GM19372 (cell line): ENCODE results near the gene MCRIP2.
A peak's percentile ranks its signal among the peaks of the same experiment; 100 is the strongest.

Source experiments
- ATAC-seq: cut with Tn5 transposase; IDR thresholded peaks from one replicate; pipeline ENCODE4 v1.9.1; 2021; ENCODE audit warnings: mild to moderate bottlenecking, low read depth, moderate library complexity; ENCODE audit not compliant: unreplicated experiment

MCRIP2 gene

DNA sequence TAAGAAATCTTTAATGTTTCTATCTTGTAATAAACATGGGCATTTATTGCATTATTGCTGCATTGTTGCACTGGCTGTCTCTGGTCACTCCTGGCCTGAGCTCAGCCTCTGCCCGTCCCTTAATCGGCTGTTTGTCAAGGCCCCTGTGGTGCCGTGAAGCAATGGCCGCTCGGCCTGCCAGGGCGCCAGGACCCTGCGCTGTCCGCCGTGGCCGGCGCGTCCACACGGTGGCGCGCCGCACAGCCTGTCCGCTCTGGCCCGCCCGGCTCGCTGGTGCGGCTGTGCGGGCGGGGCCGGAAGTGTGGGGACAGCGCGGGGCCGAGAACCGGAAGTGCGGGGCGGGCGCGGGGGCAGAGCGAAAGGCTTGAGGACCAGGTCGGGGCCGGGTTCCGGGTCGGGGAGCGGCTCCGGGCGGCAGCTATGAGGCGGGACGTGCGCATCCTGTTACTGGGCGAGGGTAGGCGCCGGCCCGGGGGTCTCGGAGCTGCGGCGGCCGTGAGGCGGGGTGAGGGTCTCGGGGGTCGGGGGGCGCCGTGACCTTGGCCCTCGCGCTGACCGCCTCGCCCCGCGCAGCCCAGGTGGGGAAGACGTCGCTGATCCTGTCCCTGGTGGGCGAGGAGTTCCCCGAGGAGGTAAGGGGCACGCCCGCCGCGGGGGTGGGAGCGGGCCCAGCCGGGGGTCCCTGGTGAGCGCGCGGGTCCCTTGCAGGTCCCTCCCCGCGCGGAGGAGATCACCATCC is 26.3 kb downstream of the MCRIP2 start, which contains the start of gene RHOT2:
RHOT2 (plus strand) TSS at position 353 of the 739 bp plus-strand sequence; CDS start at position 421, 68 bp downstream.
- peak; percentile 93 for ATAC-seq

DNA sequence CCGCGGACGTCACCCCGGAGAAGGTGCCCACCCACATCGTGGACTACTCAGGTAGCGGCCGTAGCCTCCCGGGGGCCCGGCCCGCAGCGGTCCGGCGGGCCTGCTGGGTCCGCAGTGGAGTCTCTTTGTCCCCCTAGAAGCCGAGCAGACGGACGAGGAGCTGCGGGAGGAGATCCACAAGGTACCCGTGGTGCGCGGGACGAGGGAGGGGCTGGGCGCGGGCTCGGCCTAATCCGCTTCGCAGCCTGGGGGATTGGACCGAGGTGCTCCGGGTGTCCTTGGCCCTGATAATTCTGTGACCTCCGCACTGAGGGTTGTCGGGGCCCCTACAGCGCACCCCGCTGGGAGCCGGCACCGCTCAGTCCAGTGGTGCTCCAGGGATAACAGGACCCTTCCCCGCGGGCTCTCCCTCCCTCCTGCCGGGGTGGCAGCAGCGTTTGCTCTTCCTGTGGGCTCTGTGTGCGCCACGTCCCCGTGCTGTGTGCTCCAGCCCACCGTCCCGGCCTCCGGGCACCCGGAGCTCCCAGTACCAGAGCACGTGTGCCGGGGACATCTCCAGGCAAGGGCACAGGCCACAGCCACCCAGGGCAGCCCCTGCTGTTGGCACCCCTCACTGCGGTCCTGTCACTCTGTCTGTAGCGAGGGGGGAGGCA is 27.0 kb downstream of the MCRIP2 start:
- ATAC-seq = peak; percentile 8

DNA sequence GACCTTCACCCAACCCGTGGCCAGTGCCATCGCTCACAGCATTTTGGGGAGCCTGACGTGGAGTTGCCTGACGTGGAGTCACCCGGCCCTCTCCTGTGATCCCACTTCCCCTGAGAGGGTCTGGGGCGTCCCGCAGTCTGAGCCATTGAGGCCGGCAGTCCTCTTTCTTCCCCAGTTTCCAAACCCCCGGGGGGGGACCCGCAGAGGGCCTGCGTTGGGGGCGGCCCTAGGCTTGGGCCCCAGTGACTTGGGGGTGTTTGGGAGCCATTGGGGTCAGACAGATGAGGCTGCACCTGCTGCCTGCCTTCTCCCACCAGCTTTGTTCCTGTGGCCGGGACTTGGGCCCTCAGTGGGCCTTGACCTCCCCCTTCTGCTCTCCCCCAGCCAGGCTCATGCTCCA is 28.0 kb downstream of the MCRIP2 start:
- ATAC-seq = no peak

DNA sequence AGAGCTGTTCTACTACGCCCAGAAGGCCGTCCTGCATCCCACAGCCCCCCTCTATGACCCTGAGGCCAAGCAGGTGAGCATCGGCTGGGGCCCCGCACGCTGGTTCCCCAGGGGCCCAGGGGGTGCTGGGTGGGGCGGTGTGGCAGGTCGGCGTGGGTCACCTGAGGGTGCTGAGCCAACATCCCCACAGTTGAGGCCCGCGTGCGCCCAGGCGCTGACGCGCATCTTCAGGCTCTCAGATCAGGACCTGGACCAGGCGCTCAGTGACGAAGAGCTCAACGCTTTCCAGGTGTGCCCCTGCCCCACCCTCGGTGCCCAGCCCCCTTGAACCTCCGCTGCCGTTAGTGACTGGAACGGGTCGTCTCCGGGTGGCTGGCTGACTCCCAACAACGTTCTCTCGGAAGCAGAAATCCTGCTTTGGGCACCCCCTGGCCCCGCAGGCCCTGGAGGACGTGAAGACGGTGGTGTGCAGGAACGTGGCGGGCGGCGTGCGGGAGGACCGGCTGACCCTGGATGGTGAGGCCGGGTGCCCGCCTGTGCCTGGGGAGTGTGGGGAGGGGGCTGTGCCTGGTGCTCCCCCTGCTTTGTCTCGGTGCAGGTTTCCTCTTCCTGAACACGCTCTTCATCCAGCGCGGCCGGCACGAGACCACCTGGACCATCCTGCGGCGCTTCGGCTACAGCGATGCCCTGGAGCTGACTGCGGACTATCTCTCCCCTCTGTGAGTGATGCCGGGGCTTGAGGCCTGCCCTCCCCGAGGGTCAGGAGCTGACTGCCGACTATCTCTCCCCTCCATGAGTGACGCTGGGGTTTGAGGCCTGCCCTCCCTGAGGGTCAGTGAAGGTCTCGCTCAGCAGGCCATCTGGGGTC is 29.1 kb downstream of the MCRIP2 start:
- ATAC-seq = no peak

DNA sequence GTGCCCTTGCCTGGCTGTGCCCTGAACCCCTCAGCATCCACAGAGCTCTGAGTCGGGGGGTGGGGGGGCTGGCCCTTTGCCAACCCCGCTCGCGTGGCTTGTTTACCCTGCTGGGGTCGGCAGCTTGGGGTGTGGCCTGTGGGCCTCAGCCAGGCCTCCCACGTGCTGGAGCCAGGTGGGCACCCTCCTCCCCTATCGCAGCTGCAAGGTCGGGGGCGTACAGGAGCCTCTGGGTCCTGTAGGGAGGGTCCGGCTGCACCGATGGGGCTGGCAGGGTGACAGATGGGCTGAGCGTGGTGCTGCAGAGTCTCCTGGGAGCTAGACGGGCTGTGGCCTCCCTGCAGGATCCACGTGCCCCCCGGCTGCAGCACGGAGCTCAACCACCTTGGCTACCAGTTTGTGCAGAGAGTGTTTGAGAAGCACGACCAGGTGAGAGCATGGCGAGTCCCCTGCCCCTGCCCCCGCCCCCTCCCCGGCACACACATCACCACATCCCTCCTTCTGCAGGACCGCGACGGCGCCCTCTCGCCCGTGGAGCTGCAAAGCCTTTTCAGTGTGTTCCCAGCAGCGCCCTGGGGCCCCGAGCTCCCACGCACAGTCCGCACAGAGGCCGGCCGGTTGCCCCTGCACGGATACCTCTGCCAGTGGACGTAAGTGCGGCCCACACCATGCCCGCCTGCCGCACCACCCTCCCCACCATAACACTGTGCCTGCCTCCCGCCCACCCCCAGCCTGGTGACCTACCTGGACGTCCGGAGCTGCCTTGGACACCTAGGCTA is 29.9 kb downstream of the MCRIP2 start:
- no peak for ATAC-seq

DNA sequence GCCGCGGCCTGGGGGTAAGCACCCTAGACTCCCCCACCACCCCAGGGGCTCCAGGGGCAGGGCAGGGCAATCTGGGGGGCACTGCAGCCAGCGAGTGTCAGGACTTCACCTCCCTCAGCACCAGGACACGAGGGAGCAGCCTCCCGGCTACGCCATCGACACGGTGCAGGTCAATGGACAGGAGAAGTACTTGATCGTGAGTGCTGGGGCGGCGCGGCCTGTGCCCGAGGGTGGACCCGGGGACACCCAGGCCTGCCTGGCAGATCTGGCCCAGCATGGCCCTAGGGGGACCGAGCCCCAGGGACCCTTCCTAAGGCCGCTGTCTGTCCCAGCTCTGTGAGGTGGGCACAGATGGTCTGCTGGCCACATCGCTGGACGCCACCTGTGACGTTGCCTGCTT is 30.7 kb downstream of the MCRIP2 start:
- no peak for ATAC-seq

DNA sequence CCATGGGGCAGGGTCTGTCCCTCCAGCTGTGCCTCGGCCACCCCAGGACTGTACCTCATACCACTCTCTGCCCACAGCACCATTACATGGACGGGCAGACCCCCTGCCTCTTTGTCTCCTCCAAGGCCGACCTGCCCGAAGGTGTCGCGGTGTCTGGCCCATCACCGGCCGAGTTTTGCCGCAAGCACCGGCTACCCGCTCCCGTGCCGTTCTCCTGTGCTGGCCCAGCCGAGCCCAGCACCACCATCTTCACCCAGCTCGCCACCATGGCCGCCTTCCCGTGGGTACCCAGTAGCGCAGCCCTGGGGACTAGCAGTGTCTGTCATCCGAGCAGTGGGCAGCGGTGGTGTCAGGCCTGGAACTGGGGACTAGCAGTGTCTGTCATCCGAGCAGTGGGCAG is 31.2 kb downstream of the MCRIP2 start:
- no peak for ATAC-seq

DNA sequence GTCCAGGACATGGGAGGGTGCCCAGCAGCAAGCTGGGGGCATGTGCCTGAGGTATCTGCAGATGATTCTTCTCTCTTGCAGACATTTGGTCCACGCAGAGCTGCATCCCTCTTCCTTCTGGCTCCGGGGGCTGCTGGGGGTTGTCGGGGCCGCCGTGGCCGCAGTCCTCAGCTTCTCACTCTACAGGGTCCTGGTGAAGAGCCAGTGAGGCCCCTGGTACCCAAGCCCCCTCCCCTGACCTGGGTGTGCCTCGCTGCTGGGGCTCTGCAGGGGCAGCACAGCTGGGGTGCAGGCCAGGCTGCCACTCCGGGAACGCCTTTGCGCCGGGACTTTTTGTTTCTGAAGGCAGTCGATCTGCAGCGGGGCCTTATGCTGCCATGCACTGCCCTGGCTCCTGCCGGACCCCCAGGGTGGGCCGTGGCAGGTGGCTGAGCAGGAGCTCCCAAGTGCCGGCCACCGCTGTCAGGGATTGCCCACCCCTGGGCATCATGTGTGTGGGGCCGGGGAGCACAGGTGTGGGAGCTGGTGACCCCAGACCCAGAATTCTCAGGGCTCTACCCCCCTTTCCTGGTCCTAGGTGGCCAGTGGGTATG is 31.9 kb downstream of the MCRIP2 start:
- ATAC-seq = no peak

DNA sequence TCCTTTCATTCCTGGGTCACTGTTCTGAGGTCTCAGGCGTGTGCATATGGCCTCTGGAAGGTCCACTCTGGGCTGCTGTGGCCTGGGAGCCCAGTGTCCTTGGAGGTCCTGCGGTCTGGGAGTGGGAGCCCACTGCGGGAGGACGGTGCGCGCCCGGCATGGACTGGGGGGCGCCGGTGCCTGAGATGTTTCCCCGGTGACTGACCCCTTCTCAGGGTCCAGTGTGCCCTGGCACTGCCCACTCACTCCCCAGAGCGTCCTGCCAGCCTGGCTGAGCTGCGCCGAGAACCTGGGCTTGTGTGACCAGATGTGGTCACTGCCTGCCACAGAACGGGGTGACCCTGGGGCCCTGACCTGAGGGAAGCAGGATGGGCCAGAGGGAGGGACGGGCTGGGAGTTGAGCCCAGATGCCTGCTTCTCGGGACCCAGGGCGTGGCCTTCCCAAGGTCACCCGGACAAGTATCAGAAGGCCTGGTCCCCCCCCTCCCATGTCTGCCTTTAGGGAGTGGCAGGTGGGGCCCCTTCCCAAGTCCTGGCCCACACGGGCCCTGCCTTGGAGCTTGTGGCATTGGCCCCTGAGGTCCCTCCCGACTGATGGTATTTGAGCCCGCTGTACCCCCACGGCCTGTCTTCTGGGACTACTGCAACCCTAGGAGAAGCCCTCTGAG is 32.7 kb downstream of the MCRIP2 start:
- ATAC-seq = no peak

DNA sequence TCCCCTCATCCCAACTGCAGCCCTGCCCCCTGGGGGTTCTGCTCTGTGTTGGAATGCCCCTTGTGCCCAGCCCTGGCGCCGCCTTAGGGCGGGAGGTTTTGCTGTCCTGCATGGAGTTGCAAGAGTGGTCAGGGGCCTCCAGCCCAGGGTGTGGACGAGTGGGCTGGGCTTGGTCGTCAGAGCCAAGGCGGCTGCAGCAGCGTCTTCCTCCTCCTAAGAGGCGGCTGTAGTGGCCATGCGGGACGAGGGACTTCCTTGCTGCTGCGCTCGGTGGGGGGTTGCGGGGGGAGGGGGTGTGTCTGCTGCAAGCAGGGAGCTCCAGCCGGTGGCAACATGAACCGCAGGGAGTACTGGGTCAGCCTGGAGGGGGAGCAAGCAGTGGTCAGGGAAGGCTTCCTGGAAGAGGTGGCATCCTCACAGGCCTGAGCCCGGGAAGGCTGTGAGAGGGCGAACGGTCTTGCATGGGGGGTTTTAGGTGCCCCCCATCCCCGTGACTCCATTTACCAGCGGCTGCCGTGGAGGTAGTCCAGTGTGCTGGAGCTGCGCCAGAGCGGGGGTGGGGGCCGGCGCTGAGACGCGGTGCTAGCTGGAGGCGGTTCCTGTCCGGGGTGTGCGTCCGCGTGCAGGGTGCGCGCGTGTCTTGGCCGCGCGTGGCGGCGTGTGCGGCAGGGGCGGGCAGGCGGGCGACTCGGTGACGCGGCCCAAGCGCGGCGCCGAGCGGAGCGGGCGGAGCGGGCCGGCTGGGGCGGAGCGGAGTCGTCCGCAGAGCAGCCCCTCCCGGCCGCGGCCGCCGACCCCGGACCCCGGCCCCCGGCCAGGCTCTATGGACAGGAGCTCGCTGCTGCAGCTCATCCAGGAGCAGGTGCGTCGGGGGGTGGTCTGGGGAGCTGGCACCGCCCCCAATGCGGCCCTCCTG is 33.6 kb downstream of the MCRIP2 start, which contains the start of gene RHBDL1:
RHBDL1 (plus strand) TSS at position 704 of the 916 bp plus-strand sequence; CDS start at position 824, 120 bp downstream.
- no peak for ATAC-seq

DNA sequence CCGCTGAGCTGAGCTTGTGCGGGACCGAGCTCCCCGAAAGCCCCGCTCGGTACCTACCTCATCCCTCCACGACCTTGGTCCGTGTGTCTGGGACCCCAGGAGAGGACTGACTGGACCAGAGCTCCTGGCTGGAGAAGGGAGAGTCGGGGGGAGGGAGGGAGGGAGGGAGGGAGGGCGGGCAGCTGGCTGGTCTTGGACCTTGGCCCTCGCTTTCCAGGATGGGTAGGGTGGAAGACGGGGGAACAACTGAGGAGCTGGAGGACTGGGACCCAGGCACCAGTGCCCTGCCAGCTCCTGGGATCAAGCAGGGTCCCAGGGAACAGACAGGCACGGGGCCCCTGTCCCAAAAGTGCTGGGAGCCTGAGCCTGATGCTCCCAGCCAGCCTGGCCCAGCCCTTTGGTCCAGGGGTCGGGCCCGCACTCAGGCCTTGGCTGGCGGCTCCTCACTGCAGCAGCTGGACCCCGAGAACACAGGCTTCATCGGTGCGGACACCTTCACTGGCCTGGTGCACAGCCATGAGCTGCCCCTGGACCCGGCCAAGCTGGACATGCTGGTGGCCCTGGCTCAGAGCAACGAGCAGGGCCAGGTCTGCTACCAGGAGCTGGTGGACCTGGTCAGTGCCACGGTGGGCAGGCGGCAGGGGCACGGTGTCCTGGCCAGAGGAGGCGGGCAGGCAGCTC is 34.4 kb downstream of the MCRIP2 start:
- no peak for ATAC-seq

DNA sequence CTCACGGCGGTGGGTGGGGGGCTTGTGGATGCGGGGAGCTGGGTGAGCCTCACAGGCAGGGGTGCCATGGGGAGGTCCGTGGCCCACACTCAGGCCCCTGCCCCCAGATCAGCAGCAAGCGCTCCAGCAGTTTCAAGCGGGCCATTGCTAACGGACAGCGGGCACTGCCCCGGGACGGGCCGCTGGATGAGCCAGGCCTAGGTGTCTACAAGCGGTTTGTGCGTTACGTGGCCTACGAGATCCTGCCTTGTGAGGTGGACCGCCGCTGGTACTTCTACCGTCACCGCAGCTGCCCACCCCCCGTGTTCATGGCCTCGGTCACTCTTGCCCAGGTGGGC is 34.9 kb downstream of the MCRIP2 start:
- no peak for ATAC-seq

DNA sequence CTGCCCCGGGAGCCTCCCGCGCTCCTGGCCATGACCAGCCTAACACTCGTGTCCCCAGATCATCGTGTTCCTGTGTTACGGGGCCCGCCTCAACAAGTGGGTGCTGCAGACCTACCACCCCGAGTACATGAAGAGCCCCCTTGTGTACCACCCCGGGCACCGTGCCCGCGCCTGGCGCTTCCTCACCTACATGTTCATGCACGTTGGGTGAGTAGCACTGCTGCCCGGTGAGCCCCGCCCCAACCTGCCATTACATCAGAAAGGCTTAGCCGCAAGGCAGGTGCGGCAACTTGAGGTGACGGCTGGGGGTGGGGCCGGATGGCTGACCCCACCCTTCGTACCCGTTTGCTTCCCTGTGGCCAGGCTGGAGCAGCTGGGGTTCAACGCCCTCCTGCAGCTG is 35.3 kb downstream of the MCRIP2 start:
- ATAC-seq = no peak

DNA sequence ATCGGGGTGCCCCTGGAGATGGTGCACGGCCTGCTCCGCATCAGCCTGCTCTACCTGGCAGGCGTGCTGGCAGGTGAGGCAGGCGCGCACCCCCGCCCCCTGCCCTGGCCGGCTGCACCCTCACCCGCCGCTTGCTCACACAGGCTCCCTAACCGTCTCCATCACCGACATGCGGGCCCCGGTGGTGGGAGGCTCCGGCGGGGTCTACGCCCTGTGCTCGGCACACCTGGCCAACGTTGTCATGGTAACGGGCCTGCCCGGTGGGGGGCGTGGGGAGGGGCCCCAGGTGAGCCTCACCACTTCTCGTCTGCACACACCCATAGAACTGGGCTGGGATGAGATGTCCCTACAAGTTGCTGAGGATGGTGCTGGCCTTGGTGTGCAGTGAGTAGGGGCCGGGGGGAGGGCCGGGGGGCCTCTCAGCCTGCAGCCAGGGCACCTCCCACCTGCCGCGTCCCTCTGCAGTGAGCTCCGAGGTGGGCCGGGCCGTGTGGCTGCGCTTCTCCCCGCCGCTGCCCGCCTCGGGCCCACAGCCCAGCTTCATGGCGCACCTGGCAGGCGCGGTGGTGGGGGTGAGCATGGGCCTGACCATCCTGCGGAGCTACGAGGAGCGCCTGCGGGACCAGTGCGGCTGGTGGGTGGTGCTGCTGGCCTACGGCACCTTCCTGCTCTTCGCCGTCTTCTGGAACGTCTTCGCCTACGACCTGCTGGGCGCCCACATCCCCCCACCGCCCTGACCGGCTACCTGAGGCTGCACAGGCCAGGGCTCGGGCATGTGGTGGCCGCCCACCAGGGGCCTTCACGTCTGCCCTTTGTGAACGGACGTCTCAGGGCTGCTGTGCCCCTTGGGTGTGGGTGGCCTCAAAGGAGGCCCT is 35.9 kb downstream of the MCRIP2 start:
- ATAC-seq = no peak

DNA sequence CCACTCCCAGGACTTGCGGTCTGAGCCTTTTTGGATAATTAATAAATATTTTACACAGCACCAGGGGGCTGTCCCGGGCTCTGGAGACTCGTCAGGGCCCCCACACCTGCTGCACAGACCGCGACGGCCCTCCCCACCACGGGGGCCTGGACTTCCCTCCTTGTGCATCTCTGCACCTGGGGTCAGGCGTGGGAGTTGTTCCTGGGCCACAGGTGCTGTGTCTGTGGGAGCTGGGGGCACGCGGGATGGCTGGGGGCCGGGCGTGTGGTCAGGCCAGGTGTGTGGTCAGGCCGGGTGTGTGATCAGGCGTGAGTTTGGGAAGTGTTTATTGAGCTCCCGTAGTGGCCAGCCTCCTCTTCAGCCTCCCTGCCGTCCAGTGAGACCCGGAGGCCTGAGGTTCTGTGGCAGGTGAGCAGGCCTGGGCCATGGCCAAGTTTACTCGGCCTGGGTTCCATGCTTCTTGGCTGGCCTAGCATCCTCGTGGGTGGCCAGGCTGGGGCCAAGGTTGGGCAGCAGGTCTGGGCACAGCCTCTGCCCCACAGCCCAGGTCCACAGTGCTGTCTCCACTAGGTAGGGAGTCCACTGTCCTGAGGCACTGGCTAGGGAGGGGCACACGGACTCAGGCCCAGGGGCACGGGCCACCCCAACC is 36.7 kb downstream of the MCRIP2 start:
- no peak for ATAC-seq
